ENCODE data around the gene GGTLC1.

GRCh38 chr20:23955896-23956295, 32.7 kb downstream of the GGTLC1 start:
- TF ChIP-seq POLR2A (IDR thresholded peaks at IDR 0.05; ENCODE audit: low read depth) (no peak), CTCF (IDR thresholded peaks at IDR 0.05) (no peak)
